Right atrium auricular region (tissue), 2 donors: ENCODE data around the gene KCNA5. TPM values are rescaled to one million over a fixed set of nuclear protein-coding genes. Genes with fewer than 3 reads are reported as not detected.
A peak's percentile ranks its signal among the peaks of the same experiment; 100 is the strongest.

ENCODE experiments used
- DNase-seq: peaks from one replicate; pipeline ENCODE4 v3.0.0-alpha.2; 2019; ENCODE audit warnings: low spot score
- H3K27ac ChIP-seq, 2 donors: fragments of 200-600 bp; sonication (generic); 1 replicate in 1 of 2; 2 replicates in 1 of 2; pipeline ENCODE4 v1.5.1; 2016 to 2019
- H3K27me3 ChIP-seq, 2 donors: fragments of 200-600 bp; sonication (generic); one replicate each; pipeline versions ENCODE4 v1.5.1 to v1.6.0; 2017 to 2019
- H3K36me3 ChIP-seq: fragments of 200-600 bp; sonication (generic); one replicate; pipeline ENCODE4 v1.5.1; 2016
- H3K4me1 ChIP-seq, 2 donors: fragments of 200-600 bp; sonication (generic); one replicate each; pipeline versions ENCODE4 v1.5.1 to v1.6.0; 2017 to 2019
- H3K4me3 ChIP-seq, 2 donors: fragments of 200-600 bp; sonication (generic); 1 replicate in 1 of 2; 2 replicates in 1 of 2; pipeline ENCODE4 v1.5.1; 2017 to 2019; ENCODE audit warnings: mild to moderate bottlenecking in 1 of 2, moderate library complexity in 1 of 2
- H3K9me3 ChIP-seq, 2 donors: fragments of 200-600 bp; sonication (generic); one replicate each; pipeline ENCODE4 v1.5.1; 2019
- total RNA-seq, 2 donors: library from RNA; depleted of rRNA; stranded (reverse); fragments of >200 nt; gene quantifications; one replicate each; pipeline ENCODE4 v1.1.0, GENCODE V29; 2016
- TF ChIP-seq, protein P1 (sequence below), 2 donors: fragments of 200-600 bp; sonication (generic); IDR thresholded peaks; one replicate each; pipeline ENCODE4 v1.5.1; 2019; ENCODE audit warnings: antibody characterized with exemption in 2 of 2

KCNA5 gene
- total RNA-seq, 2 donors from 2014 or later = 74.6 to 166 TPM

DNA sequence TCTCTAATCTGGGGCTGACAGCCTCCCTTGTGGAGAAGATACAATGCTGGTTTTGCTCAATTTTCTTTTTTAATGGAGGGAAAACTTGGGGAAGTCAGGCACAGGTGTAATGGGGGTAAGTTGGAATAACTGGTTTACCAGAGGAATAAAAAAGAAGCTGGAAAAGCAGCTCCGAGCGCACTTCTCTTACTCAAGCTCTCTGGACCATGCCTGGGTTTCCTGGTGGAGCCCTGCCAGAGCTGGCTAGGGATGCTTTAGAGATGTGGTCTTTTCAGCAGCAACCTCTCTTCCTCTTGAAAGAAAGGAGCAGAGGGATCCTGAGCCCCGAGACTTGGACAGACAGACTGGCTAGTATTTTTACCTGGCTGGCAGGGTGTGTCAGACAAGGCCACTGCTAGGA is 3.9 kb upstream of the KCNA5 start:
- Histone ChIP-seq H3K4me3 (no peak overlapping the region), H3K4me1 (peaks cover 0 to 37% of the 10 kb centered on the region in 2 donors), H3K27ac (peak overlapping the region in 1 of 2 donors; percentile 33), H3K36me3 (no peaks in the 10 kb centered on the region), H3K27me3 (no peaks in the 10 kb centered on the region), H3K9me3 (no peaks in the 10 kb centered on the region)
- DNase-seq = no peak
- TF ChIP-seq, protein P1, sequence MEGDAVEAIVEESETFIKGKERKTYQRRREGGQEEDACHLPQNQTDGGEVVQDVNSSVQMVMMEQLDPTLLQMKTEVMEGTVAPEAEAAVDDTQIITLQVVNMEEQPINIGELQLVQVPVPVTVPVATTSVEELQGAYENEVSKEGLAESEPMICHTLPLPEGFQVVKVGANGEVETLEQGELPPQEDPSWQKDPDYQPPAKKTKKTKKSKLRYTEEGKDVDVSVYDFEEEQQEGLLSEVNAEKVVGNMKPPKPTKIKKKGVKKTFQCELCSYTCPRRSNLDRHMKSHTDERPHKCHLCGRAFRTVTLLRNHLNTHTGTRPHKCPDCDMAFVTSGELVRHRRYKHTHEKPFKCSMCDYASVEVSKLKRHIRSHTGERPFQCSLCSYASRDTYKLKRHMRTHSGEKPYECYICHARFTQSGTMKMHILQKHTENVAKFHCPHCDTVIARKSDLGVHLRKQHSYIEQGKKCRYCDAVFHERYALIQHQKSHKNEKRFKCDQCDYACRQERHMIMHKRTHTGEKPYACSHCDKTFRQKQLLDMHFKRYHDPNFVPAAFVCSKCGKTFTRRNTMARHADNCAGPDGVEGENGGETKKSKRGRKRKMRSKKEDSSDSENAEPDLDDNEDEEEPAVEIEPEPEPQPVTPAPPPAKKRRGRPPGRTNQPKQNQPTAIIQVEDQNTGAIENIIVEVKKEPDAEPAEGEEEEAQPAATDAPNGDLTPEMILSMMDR (IDR thresholded peaks at IDR 0.05) = no peak

- Histone ChIP-seq H3K27me3 (no peaks in the 10 kb centered on the region), H3K36me3 (no peaks in the 10 kb centered on the region), H3K27ac (peak overlapping the region in 1 of 2 donors; percentile 33), H3K9me3 (no peaks in the 10 kb centered on the region), H3K4me1 (peaks cover 0 to 31% of the 10 kb centered on the region in 2 donors), H3K4me3 (no peak overlapping the region)
- no peak for DNase-seq
- TF ChIP-seq, protein P1 (IDR thresholded peaks at IDR 0.05) = no peak
Measured at GRCh38 chr12:5040368-5040767, 3.3 kb upstream of the KCNA5 start.

GRCh38 chr12:5044420-5045295 is 979 bp downstream of the KCNA5 start:
- TF ChIP-seq, protein P1 (IDR thresholded peaks at IDR 0.05) = peak in 1 of 2 donors; percentile 23
- Histone ChIP-seq H3K27ac (peak overlapping the region; percentile 85 to 97), H3K4me3 (peak overlapping the region; percentile 54 to 59), H3K27me3 (no peaks in the 10 kb centered on the region), H3K36me3 (no peaks in the 10 kb centered on the region), H3K4me1 (peaks cover 0 to 45% of the 10 kb centered on the region in 2 donors), H3K9me3 (no peaks in the 10 kb centered on the region)
- DNase-seq = no peak

- TF ChIP-seq, protein P1 (IDR thresholded peaks at IDR 0.05) = no peak
- Histone ChIP-seq H3K36me3 (no peaks in the 10 kb centered on the region), H3K27ac (peak overlapping the region; percentile 85 to 97), H3K9me3 (no peaks in the 10 kb centered on the region), H3K4me1 (peaks cover 0 to 44% of the 10 kb centered on the region in 2 donors), H3K4me3 (peak overlapping the region; percentile 54 to 59), H3K27me3 (no peaks in the 10 kb centered on the region)
- no peak for DNase-seq
Measured at GRCh38 chr12:5047094-5047493, 3.4 kb downstream of the KCNA5 start.

GRCh38 chr12:5047729-5048128 is 4.0 kb downstream of the KCNA5 start:
- peak overlapping the region; percentile 85 to 97 for H3K27ac ChIP-seq
- no peak for DNase-seq
- H3K36me3 ChIP-seq = no peaks in the 10 kb centered on the region
- peaks cover 0 to 43% of the 10 kb centered on the region in 2 donors for H3K4me1 ChIP-seq
- TF ChIP-seq, protein P1 (IDR thresholded peaks at IDR 0.05) = no peak
- H3K9me3 ChIP-seq = no peaks in the 10 kb centered on the region
- H3K27me3 ChIP-seq = no peaks in the 10 kb centered on the region
- H3K4me3 ChIP-seq = peak overlapping the region; percentile 54 to 59
